Fibroblast of the conjunctiva (primary cell): ENCODE data around the gene MAP3K14.

ENCODE experiments used
- DNase-seq: peaks from one replicate; pipeline ENCODE4 v3.0.0-alpha.2; 2010; ENCODE audit warnings: low read depth

MAP3K14 gene

DNA sequence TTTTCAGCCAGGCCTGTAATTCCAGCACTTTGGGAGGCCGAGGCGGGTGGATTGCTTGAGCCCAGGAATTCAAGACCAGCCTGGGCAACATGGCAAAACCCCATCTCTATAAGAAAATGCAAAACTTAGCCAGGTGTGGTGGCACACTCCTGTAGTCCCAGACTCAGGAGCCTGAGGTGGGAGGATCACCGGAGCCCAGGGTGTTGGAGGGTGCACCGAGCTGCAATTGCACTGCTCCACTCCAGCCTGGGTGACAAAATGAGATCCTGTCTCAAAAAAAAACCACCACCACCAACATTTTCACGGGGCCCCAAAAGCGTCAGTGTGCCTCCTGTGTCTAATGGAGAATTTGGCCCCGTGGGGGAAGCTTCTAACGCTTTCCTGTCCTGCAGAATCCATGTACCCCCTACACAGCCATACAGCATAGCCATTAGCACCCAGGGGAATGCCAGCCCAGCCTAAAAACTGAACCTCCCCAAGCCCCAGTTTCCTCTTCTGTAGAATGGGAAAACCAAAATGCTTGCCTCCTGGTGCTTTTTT is 22.2 kb upstream of the MAP3K14 start:
- no peak for DNase-seq

DNA sequence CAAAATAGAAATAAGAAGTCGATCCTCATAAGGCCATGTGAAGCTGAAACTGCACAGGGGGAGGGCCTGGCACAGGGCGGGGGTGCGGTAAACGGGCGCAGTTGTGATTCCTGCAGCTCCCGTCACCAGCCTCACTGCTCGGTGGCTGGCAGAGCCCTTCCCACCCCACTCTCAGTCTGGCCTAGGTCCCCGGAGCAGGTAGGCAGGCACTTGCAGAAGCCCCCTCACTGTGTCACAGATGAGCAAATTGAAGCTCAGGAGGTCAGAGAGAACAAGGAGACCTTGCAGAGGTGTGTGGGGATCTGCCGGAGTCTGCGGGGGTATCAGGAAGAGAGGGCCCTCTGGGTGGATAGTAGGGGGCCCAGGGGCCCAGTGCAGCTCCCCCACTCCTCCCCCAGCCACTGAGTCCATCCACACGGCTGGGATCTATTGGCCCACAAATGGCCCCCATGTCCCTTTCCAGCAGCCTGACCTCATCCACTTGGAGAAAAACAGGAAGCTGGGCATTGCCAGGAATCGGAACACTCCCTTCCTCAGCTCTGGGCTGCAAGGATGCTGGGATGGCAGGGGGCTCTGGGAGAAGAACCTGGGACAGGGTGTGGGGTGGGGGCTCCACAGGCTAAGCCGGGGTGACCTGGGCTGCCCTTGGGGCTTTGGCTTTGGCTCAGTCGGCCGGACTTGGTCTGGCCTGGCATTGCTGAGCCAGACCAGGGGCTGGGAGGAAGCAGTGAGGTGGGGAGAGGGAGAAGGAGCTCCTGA is 21.4 kb upstream of the MAP3K14 start:
- no peak for DNase-seq

DNA sequence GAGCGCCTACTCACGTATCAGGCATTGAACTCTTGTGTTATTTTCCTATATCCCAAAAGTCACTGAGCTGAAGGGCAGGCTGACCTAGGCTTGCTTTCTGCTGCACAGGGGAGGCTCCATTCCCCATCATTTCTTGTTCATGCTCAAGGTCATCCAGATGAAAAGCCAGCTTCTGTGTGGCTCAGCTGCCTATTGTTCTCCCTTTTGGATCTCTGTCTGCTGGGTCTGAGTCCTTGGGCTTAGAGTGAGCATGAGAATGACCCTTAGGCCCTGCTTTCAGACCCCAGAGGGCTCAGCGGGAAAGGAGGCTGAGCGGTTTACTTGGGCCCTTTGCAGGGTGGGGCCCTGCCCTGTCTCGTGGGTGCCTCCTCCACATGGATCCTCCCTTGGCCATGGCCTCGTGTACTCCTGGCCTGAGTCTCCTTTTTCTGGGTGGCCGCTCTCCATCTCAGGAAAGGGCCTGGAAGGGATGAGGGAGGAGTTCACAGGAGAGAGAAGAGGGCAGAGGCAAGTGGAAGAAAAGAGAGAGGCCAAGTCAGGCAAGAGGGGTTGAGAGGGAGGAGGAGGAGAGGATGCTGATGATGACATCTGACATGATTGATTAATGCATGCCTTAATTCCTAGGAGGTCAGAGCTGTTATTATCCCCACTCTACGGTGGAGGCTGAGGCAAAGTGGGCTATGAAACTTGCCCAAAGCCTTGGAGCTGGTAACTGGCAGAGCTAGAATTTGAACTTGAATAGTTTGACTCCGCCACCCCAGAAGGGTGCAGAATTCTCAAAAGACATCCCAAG is 19.8 kb upstream of the MAP3K14 start:
- DNase-seq = no peak

DNA sequence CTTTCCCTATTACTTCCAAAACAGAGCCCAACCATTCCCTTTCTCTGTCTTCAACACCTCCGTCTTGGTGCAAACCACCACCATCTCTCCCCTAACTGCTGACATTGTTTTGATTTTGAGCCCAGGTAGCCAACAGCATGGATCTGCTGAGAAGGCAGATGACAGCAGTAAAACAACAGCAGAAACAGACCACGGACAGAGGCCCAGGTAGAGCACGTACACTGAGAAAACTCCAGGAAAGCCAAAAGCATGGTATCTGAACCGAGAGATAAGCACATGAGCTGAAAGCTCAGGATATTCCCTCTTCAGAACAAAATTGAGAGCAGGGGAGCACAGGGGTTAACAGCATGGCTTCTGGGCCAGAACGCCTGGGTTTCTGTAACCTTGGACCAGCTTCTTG is 18.9 kb upstream of the MAP3K14 start:
- DNase-seq = no peak

DNA sequence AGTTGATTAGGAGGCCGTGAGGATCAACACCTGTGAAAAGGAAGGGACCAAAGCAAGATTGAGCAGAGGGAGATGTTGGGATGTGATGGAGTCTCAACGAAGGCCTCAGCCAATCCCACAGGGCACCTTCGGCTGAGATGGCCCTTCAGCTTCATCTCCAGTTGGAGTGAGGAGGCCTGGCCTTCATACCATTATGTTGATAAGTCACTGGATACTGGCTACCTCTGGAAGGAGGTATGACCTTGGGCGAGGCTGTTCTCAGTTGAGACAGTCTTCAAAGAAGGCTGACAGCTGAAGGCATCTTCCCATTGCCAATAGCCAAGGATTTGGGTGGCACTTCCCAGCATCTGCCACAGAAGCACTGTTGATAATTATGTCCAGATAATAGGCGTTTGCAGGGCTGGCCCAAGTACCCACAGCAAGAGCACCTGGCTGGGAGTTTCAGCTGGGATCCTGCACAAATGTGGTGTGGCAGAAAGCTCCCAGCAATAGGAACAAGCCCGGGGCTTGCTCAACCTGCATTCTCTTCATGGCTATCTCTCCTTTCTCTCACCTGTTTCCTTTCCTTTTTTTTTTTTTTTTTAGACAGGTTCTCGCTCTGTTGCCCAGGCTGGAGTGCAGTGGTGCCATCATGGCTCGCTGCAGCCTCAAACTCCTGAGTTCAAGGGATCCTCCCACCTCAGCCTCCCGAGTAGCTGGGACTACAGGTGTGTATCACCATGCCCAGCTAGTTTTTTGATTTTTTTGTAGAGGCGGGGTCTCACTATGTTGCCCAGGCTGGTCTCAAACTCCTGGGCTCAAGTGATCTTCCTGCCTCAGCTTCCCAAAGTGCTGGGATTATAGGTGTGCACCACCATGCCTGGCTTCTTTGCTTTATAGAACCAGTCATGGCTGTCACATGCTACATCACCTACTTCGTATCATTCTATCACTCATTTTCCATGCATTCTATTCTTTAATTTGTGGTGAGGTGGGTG is 18.2 kb upstream of the MAP3K14 start:
- no peak for DNase-seq

DNA sequence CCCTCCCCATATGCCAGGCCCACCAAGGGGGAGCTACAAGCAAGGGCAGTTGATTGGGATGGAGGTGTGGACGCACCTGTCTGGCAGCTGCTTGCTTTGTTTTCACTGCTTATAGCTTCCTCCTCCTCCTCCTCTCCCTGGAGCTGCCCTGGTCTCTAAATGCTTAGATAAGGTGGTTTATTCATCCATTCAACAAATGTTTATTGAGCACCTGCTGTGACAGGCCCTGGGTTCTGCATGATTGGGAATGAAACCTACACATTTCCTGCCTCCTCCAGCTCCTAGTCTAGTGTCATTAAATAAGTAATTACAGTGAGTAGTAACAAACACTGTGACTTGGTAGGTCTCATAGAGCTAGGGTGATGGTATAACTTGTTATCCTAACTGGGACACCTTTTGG is 17.4 kb upstream of the MAP3K14 start:
- DNase-seq = no peak

DNA sequence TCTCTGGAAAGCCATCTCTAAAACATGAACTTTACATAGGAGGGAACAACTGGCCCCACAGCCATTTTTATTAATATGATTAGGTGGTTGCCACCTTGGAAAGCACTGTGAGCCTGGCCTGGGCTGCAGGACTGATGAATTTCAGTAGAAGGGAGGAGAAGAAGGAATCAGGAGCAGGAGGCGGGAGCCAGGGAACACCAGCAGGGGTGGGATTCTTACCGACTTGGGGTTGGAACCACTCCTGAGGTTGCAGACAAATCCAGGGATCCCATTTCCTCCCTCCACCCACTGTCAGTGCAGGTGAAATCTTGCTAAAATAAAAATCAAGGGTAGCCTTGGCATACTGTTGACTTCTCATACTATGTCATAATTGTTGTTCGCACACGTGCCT is 16.9 kb upstream of the MAP3K14 start:
- DNase-seq = no peak

DNA sequence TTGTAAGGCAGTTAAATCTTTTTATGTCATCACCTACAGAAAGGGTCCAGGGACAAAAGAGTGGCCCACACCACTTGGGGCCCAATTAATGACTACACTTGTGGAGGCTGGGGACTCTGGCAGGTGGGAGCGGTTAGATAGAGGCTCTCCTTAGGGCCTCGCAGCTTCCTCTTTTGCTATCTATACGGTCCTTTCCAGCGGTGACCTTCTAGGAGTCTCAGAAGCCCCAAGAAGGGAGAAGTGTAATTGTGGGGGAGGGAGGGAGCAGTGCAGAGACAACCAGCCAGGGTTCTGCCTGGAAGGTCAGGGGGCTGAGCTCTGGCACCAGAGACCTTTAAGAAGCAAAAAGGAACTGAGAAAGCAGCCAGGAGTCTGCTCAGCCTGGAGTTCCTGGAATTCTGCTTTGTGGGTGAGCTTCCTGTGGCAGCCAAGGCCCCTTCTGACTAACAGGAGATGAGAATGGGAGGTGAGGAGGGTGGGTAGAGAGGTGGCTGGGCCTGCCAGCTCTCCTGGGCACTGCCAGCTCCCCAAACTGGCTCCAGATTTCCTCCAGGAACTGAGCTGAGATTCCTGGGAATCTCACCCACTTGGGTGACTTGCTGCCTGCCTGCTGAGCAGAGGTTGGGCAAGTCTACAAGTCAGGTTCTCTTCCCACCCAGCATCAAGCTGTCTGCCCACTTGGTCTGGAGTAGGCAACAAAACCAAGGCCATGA is 16.3 kb upstream of the MAP3K14 start:
- DNase-seq = no peak

DNA sequence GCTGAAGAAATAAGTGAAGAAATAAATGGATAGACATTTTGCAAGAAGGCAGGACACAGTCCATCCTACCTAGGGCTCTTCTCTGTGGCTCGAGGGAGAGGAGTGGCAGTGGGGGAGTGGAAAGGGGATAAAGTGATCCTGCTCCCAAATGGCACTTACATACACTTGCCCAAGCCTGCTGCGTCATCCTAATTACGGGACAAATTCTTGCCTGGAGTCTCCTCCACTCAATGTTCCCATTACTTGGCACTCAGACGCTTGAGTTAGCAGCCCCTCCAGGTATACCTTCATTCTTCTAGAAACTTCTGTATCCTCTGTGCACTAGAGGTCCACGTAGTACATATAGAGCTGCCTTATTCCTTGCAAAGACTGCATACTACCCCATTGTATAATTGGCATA is 15.7 kb upstream of the MAP3K14 start:
- DNase-seq = no peak

DNA sequence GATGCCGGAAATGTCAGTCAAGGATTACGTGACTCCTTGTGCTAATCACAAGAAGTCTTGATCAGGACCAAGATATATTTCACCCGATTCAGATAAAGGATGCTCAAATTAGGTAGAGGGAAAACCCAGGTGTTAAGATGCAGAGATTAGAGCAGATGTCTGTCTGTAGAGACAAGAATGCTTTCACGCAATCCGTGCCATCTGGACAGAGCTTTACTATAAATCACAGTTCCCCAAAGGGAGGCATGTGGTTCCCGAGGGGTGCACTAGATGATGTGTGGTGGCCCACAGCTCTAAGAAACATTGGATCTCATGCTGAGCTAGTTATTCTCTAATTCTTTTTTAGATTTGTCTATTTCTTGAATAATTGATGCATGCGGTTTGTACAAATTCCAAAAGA is 9.8 kb upstream of the MAP3K14 start:
- DNase-seq = no peak

DNA sequence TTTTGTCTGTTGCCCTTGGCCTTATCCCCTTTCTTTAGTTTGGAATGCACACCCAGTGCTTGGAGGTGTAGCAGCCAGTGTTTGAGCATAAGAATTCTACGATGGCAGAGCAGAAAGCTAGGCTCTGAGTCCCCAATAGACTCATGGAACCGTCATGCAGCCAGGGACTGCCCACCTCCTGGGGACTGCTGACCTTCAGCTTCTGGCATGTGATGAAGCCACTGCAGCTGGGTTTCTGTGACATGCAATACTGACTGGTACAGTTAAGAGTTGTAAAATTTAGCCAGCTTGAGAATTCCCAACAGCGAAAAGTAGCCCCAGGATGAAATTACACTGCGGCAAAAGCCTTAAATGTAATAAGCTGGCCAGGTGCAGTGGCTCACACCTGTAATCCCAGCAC is 9.0 kb upstream of the MAP3K14 start:
- no peak for DNase-seq

DNA sequence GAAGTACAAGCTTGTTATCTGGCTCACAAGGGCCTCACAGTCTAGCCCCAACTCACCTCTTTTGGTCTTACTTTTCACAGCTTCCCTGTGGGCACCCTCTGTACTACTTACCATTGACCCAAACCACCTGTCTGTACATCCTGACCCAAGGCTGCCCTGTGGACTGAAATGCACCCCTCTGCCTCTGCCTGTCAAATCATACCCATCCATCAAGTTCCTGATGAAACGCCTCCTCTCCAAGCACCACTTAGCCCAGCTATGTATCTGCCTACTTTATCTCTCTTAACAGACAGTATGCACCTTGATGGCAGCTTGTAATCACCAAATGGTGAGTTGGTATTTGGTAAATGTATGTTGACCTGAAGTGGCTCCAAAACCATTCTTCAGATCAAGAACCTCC is 7.5 kb upstream of the MAP3K14 start:
- DNase-seq = no peak

DNA sequence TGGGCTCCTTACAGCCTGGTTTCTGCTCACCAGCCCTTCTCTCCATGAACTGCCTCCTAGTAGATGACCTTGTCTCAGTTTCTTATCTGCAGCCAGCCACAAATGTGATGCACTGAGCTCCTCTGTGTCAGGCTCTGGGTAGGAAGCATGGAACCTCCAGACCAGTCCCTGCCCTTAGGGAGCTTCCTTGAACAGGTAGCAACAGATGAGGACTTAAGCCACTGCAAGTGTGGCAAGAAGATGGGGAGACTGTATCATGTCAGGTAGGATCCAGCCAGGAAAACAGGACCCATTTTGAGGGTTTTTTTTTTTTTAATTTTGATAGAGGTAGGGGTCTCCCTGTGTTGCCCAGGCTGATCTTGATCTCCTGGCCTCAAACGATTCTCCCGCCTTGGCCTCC is 5.3 kb upstream of the MAP3K14 start:
- no peak for DNase-seq

DNA sequence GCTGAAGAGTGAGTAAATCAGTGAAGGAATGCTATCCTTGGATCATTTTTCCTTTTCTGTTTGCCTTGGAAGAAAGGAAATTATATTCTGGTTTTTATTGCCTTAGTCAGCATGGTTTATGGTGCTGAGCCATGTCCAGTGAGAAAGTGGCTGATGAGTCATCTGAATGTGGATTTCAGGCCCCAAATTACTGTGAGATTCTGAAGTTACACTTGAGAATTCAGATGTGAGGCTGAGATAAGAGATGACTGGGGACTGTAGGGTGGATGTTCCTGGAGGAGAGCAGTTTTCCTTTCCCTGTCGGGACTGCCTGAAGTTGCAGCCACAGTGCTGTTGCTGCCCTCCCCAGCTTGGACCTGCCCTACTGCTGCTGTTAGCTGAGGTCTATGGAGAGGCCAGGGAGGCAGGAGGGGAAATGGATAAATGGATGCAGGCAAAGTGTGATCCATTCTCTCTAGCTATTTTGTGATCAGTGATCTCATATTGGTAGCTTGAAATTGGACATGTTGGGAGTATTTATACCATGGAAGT is 4.2 kb upstream of the MAP3K14 start:
- DNase-seq = peak; percentile 76

DNA sequence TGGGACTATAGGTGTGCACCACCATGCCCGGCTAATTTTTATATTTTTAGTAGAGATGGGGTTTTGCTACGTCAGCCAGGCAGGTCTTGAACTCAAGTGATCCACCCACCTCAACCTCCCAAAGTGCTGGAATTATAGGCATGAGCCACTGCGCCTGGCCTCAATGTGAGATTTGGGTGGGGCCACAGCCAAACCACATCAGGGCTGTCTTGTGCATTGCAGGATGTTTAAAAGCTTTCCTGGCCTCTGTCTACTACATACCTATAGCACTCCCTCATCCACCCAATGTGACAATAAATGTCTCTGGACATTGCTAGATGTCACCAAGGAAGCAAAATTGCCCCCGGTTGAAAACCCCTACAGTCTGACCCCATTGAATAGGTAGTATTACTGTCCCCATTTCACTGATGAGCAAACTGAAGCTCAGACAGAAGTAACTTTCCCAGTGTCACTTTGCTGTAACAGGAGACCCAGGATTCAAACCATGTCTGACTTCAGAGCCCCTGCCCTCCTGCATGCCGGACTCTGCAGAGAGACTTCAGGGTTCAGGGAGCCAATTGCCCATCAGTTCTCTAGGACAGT is 3.6 kb upstream of the MAP3K14 start:
- no peak for DNase-seq

DNA sequence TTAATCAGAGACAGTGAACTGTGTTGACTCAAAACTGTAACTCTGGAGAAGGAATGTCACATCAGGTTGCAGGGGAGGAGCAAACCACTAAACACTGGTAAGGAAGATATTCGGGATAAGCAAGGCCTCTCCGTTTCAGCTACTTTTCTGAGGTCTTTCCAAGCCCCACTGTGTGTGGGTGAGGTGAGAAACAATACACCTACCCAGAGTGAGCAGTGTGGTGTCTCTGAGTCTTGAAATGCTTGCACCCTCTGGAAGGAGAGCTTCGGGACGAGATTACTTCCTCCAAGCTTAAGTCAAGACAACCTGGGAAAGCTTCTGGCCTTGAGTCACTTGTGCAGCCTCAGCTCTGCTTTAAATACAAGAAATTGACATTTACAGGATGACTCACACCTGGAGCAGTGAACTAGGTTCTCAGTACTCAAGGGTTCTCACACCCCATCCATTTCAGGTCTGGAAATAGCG is 2.5 kb upstream of the MAP3K14 start:
- DNase-seq = no peak

DNA sequence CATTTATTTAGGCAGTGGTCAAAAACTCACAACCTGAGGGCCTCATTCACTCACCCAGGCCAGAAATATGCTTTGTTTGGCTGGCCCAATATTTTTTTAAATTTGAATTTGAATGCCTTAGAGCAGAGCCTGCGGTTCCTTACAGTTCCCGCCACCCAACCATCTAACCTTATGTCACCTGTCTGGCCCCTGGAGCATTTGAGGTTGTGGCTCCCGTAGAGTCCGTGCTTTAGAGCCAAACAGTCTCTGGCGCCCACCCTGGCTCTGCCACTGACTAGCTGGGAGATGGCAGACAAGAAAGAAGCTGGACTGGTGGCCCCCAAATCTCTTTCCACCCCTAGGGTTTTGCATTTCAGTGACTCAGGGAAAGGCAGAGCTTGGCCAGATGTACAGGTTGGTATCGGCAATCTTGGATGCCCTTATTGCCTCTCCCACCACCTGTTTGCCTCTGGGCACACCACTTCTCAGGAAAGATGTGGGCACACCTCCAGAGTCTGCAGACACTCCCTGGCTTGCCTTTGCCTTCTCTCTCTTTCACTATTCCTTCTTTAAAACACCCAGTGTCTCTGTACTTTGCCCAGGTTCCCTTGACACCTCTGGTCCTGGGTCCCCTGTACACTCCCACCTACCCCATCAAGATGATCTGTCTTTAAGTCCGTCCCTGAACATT is 1.9 kb upstream of the MAP3K14 start:
- DNase-seq = no peak

DNA sequence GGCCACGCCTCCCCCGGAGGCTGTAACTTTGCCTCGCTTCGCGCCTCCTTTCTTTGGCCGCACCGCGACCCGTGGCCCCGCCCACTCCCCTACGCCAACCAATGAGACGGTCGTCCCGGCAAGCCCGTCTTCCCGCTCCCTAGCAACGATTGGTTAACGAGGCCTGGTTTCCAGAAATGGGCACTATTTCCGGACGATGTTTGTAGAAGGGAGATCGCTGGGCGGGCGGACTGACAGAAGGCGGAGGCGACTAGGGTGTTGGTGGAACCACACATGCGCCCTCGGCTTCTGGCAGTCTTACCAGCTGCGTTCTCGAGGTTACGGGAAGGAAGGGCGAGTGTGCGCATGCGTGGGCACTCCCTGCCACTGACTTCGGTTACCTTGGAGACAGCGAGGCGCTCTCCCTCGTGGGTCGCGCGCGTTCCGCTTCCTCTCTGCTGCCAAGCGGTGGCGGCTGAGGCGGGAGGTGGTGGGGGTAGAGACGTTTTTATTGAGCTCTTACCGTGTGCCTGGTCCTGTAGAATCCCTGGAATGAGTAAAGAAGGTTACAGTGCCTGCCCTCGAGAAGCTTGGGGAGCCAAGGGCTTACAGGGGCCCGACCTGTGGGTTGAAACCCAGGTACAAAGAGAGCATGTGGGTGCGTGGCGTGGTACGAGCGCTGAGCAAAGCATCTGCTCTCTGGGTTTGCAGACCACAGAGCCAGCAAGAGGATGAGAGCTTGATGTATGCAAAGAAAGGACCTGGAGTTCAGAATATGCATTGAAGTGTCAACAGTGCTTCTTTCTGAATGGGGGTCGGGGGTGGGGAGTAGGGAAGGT is 500 bp upstream of the MAP3K14 start:
- peak; percentile 100 for DNase-seq
